ENCODE measurements around the gene OR5AK2. TPM values are rescaled to one million over a fixed set of nuclear protein-coding genes. Genes with fewer than 3 reads are reported as not detected.
"Not testable (repeated sequence)": the region's sequence is repeated elsewhere in the genome, so short reads cannot be mapped to it uniquely, and the experiment has no call there.

Gene OR5AK2
- total and polyA plus RNA-seq, 2 donors (not counting 3 experiments of a cell fraction or from before 2014, with no cell fraction given) = not detected

DNA sequence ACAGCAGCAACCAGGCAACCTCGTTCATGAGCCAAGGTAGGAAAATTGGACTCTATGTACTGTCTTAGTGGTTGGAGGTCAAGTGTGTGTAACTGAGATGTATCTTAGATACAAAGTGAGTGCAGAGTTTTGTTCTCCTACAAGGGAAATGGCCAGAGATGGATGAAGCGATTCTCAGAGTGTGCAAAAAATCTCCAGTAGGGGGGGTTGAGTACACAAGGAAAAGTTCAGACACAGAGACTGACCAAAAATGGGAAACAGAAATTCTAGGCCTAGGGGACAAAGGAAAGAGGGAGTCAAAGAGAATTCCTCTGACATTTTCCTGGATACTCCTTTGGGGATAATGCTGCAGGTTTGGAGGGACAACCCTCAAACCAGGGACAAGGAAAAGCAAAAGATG lies 38.2 kb upstream of the OR5AK2 start:
- Histone ChIP-seq H3K9me1 (replicated peaks; ENCODE audit: control insufficient read depth, extremely low read depth, insufficient read depth, low read length) (no peaks in the 10 kb centered on the region), H3K9me3 (replicated peaks; ENCODE audit: control insufficient read depth, insufficient read depth, low read length) (no peaks in the 10 kb centered on the region), H3K36me3 (ENCODE audit: control insufficient read depth in 2 of 2, extremely low read depth in 1 of 2, insufficient read depth in 2 of 2, low read length in 2 of 2) (no peaks in the 10 kb centered on the region), H3K4me2 (ENCODE audit: insufficient read depth, low read length) (no peak overlapping the region), H3K9ac (replicated peaks; ENCODE audit: extremely low read depth, insufficient read depth, low read length) (no peak overlapping the region), H3K27ac (ENCODE audit: insufficient read depth, low read depth, low read length) (no peak overlapping the region), H3K4me1 (ENCODE audit: control insufficient read depth, extremely low read depth, insufficient read depth, low read length) (no peaks in the 10 kb centered on the region), H4K20me1 (replicated peaks; ENCODE audit: control insufficient read depth, extremely low read depth, insufficient read depth, low read length) (no peaks in the 10 kb centered on the region), H3K79me2 (ENCODE audit: control insufficient read depth, insufficient read depth, low read length) (no peaks in the 10 kb centered on the region), H3K27me3 (ENCODE audit: control insufficient read depth in 2 of 2, insufficient read depth in 2 of 2, low read length in 2 of 2) (no peaks in the 10 kb centered on the region), H2AFZ (ENCODE audit: low read depth, low read length) (no peak overlapping the region), H3K4me3 (replicated peaks in 1 of 3; ENCODE audit: insufficient read depth in 1 of 3, low read depth in 1 of 3, low read length in 3 of 3) (no peak overlapping the region)
- ChIA-PET POLR2A (no interaction called here), CTCF (no interaction called here)
- DNase-seq (ENCODE audit: low read depth, low spot score) = no peak
- intact Hi-C loops (cut with micrococcal nuclease) (no loop called here), dilution Hi-C loops (cut with MboI; ENCODE audit: extremely low pct_ligation_motif_present, low sequenced_read_pairs) (no loop called here)
- no peak for TF ChIP-seq JUN (IDR thresholded peaks at IDR 0.05; ENCODE audit: borderline replicate concordance, insufficient read depth, insufficient read length, low read depth)
- TF ChIP-seq CTCF (IDR thresholded peaks at IDR 0.05; ENCODE audit: extremely low read depth in 1 of 2, insufficient read depth in 1 of 2, low read depth in 1 of 2, low read length in 2 of 2) = no peak
- TF ChIP-seq, protein P1, sequence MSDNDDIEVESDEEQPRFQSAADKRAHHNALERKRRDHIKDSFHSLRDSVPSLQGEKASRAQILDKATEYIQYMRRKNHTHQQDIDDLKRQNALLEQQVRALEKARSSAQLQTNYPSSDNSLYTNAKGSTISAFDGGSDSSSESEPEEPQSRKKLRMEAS (IDR thresholded peaks at IDR 0.05; ENCODE audit: insufficient read depth, insufficient read length) = no peak
- no peak for TF ChIP-seq POLR2AphosphoS5 (IDR thresholded peaks at IDR 0.05; ENCODE audit: insufficient read depth, low read depth, low read length)
- TF ChIP-seq EZH2 (IDR thresholded peaks at IDR 0.05; ENCODE audit: borderline replicate concordance, low read depth, low read length, severe bottlenecking) = no peak
- no peak for TF ChIP-seq FOS (IDR thresholded peaks at IDR 0.05; ENCODE audit: borderline replicate concordance, insufficient read depth, low read length)
- no peak for TF ChIP-seq GATA2 (IDR thresholded peaks at IDR 0.05; ENCODE audit: insufficient read depth, insufficient read length, low read depth, low read length)
- TF ChIP-seq MYC (IDR thresholded peaks at IDR 0.05; ENCODE audit: low read depth, low read length) = no peak
- TF ChIP-seq POLR2A (IDR thresholded peaks at IDR 0.05; ENCODE audit: low read depth, low read length) = no peak
- no TSS peak for BruUV-seq (replicated peaks)
- no peak for FAIRE-seq

DNA sequence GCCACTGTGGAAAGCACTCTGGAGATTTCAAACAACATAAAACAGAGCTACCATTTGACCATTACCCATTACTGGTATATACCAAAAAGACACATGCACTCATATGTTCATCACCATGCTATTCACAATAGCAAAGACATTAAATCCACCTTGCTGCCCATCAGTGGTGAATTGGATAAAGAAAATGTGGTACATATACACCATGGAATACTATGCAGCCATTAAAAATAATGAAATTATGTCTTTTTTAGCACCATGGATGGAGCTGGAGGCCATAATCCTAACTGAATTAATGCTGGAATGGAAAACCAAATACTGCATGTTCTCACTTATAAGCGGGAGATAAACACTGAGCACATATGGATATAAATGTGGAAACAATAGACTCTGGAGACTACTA lies 34.8 kb upstream of the OR5AK2 start:
- intact Hi-C loops (cut with micrococcal nuclease); FAIRE-seq; POLR2A ChIA-PET; H3K9me3 ChIP-seq (replicated peaks; ENCODE audit: control insufficient read depth, insufficient read depth, low read length); CTCF ChIA-PET; BruUV-seq (replicated peaks); H3K27ac ChIP-seq (ENCODE audit: insufficient read depth, low read depth, low read length); H3K4me1 ChIP-seq (ENCODE audit: control insufficient read depth, extremely low read depth, insufficient read depth, low read length); H3K27me3 ChIP-seq (ENCODE audit: control insufficient read depth in 2 of 2, insufficient read depth in 2 of 2, low read length in 2 of 2); DNase-seq (ENCODE audit: low read depth, low spot score); H3K79me2 ChIP-seq (ENCODE audit: control insufficient read depth, insufficient read depth, low read length); H3K4me3 ChIP-seq (replicated peaks in 1 of 3; ENCODE audit: insufficient read depth in 1 of 3, low read depth in 1 of 3, low read length in 3 of 3); H3K9me1 ChIP-seq (replicated peaks; ENCODE audit: control insufficient read depth, extremely low read depth, insufficient read depth, low read length); H3K9ac ChIP-seq (replicated peaks; ENCODE audit: extremely low read depth, insufficient read depth, low read length); dilution Hi-C loops (cut with MboI; ENCODE audit: extremely low pct_ligation_motif_present, low sequenced_read_pairs); H3K4me2 ChIP-seq (ENCODE audit: insufficient read depth, low read length); H3K36me3 ChIP-seq (ENCODE audit: control insufficient read depth in 2 of 2, extremely low read depth in 1 of 2, insufficient read depth in 2 of 2, low read length in 2 of 2); H2AFZ ChIP-seq (ENCODE audit: low read depth, low read length); H4K20me1 ChIP-seq (replicated peaks; ENCODE audit: control insufficient read depth, extremely low read depth, insufficient read depth, low read length): not testable (repeated sequence)

Data from endothelial cell of umbilical vein (primary cell).